ENCODE results near the gene ATP2A1. TPM values are rescaled to one million over a fixed set of nuclear protein-coding genes. Genes with fewer than 3 reads are reported as not detected.
A peak's percentile ranks its signal among the peaks of the same experiment; 100 is the strongest.
"Not testable (repeated sequence)": the region's sequence is repeated elsewhere in the genome, so short reads cannot be mapped to it uniquely, and the experiment has no call there.

ATP2A1 gene
- polyA plus RNA-seq, 4 donors: 3.0 to 5.0 (median 4.1) TPM

DNA sequence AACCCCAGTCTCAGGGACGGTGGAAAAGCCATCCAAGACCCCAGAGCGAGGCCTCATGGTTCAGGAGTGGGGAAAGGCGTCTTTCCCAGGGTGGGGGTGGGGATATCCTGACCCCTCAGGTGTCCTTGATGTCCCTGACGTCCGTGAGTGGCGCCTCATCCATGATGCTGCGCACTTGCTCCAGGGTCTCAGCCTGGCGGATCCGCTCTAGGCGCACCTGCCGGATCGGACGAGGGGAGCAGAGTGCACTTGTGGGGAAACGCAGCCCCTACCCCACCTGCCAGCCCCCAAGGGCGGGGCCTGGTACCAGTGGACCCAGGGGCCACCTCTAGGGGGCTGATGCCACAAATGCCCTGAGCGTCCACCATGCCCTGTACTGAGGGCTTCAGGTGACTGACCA, 26.5 kb downstream of the ATP2A1 start:
- no peak for DNase-seq (ENCODE audit: low read depth in 4 of 4, low spot score in 3 of 4)

GRCh38 chr16:28905229-28905754, 27.0 kb downstream of the ATP2A1 start:
- no peak for DNase-seq (ENCODE audit: low read depth in 4 of 4, low spot score in 3 of 4)

DNA sequence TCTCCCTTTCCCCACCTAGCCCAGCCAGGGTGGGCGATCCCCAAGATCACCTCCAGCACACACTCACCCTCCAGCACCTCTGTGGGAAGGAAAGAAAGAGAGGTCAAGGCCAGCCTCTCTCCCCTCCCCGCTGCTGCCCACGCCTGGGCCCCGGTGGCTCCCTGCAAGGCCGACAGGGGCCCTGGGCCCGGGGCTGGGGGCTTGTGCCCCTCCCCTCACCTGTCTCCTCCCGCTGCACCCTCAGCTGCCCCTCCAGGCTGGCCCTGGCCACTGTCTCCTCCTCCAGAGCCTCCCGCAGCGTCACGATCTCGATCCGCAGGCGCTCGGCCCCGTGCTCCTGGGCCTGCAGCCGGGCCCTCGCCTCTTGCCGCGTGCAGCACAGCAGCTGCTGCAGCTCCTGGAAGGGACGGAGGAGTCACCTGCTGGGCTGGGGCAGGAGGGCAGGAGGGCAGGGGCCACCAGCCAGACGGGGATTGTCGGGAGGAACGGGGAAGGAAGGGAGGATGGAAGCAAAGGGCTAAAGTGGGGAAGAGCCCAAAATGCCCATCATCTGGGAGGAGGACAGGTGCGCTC, 27.6 kb downstream of the ATP2A1 start:
- DNase-seq (ENCODE audit: low read depth in 4 of 4, low spot score in 3 of 4): no peak

- DNase-seq (ENCODE audit: low read depth in 4 of 4, low spot score in 3 of 4): no peak
Measured at GRCh38 chr16:28910086-28911031, 32.1 kb downstream of the ATP2A1 start.

DNA sequence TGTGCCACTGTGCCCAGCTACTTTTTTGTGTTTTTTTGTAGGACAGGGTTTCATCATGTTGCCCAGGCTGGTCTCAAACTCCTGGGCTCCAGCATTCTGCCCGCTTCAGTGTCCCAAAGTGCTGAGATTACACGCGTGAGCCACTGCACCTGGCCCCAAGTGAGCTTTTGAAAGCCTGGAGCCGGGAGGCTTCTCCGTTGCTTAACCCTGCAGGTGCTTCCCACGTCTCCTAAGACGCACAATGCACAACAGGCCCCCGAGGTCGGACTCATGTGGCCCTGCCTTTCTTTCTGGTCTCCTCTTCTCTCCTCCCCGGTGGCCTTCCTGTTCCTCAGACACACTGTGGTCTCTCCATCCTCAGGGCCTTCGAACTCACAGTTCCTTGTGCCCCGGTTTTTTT, 34.3 kb downstream of the ATP2A1 start:
- no peak for DNase-seq (ENCODE audit: low read depth in 4 of 4, low spot score in 3 of 4)

DNA sequence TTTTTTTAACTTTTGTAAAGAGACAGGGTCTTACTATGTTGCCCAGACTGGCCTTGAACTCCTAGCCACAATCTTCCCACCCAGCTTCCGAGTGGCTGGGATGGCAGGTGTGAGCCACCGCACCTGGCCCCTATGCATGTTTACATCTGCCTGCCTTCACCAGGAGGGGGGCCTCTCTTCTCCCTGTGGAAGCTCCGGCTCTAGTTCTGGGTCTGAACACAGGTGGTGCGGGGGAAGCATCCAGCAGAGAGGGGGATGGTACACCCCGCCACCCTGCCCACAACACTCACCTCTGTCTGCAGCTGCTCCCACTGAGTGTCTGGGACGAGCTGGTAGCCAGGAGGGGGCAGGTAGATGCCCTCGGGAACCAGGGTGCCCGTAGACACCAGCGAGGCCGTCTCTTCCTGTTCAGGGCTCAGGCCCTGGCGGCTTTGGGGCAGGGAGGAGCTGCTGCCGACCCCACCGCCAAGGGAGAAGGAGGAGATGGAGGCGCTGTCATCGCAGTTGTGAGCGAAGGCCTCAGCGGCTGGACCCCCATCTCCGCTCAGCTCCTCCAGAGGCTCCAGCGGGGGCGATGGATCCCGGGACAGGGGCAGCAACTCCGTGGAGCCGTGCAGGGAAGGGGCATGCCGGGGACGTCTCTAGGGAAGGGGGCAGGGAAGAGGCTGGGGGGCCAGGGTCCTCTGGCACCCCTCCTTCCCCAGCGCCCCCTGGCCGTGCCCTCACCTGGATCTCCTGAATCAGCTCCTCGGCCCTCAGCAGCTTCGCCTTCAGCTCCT, 35.8 kb downstream of the ATP2A1 start:
- no peak for DNase-seq (ENCODE audit: low read depth in 4 of 4, low spot score in 3 of 4)

GRCh38 chr16:28915181-28915580, 36.9 kb downstream of the ATP2A1 start:
- no peak for DNase-seq (ENCODE audit: low read depth in 4 of 4, low spot score in 3 of 4)

DNA sequence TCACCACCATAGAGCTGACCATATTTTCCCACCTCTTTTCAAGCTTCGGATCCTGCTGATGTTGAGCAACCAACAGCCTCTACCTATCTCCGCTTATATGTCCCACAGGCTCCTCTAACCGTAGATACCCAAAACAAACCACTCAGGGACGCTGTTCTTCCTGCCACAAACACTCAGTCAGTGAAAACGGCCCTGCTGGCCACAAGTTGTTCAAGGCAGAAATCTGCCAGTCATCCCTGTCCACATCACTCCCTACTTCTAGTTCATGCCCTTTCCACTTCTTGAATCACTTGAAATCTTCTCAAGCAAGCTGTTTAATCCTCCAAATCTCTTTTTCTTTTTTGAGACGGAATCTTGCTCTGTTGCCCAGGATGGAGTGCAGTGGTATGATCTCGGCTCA, 38.8 kb downstream of the ATP2A1 start:
- DNase-seq (ENCODE audit: low read depth in 4 of 4, low spot score in 3 of 4): no peak

DNA sequence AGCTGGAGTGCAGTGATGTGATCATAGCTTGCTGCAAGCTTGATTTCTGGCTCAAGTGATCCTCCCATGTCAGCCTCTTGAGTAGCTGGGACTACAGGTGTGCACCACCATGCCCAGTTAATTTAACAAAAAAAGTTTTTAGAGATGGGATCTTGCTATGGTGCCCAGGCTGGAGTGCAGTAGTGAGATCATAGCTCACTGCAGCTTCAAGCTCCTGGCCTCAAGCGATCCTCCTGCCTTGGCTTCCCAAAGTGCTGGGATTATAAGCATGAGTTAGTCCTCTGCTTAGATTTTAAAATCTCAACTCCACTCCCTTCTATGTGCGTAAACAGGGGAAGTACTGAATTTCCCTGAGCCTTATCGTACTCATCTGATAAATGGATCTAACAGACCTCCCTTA, 40.4 kb downstream of the ATP2A1 start:
- no peak for DNase-seq (ENCODE audit: low read depth in 4 of 4, low spot score in 3 of 4)

DNA sequence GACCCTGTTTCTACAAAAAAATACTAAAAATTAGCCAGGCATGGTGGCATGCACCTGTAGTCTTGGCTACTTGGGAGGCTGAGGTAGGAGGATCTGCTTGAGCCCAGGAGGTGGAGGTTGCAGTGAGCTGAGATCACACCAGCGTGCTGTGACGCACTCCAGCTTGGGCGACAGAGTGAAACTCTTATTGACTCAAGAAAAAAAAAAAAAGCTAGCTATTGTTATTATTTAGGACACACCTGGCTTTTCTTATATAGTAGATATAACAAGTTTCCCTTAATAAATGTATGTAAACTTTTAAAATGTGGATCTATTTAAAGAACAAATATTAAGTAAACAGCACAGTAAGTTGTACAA, 44.9 kb downstream of the ATP2A1 start:
- DNase-seq (ENCODE audit: low read depth in 4 of 4, low spot score in 3 of 4): no peak

- DNase-seq (ENCODE audit: low read depth in 4 of 4, low spot score in 3 of 4): no peak
Measured at GRCh38 chr16:28923652-28924398, 45.5 kb downstream of the ATP2A1 start.

- DNase-seq (ENCODE audit: low read depth in 4 of 4, low spot score in 3 of 4): no peak
Measured at GRCh38 chr16:28924399-28924761, 46.1 kb downstream of the ATP2A1 start.

- peak; percentile 80 to 91 (median 85) for DNase-seq (ENCODE audit: low read depth in 4 of 4, low spot score in 3 of 4)
Measured at GRCh38 chr16:28924762-28925385, 46.6 kb downstream of the ATP2A1 start, which contains the start of gene RABEP2. TSS of gene RABEP2 (minus strand) at chr16:28925238. CDS start at chr16:28925163, 75 bp downstream.

DNA sequence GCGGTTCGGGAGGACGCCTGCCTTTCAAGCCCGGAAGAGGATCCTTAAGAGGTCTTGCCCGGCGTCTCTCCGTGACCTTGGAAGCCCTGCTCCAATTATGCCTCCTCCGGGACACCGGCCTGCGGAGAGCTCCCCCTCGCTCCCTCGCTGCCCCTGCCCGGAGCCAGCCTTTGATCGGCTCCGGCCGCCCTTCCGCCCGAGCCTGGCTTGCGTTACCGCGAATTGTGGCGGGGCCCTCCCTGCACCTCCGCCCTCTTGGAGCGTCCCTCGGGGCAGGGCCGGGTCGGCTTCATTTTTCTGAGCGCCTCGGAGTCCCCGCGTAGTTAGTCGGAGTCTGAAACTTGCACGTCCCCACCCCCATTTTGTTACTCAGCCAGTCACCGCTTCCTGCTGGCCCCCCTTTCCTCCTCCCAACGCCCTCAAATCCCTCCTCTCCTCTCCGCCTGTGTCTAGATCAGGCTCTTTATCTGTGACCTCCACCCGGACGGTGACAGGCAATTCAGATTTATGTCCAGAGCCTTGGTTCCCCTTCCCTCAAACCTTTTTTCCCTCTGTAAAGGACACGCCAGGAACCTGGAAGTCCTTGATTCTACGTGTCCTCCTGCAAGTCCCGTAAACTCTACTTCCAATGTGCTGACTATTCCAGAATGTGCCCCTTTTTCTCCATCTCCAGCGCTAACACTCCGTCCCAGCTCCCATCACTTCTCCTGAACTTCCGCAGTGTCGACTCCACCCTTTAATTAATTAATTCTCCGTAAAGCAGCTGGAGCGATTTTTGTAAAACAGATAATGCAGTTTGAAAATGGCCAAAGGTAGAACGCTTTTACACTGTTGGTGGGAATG, 47.3 kb downstream of the ATP2A1 start:
- DNase-seq (ENCODE audit: low read depth in 4 of 4, low spot score in 3 of 4): peak; percentile 52 to 74 (median 72)

GRCh38 chr16:28926284-28926683, 48.0 kb downstream of the ATP2A1 start:
- not testable (repeated sequence) for DNase-seq (ENCODE audit: low read depth in 4 of 4, low spot score in 3 of 4)

- DNase-seq (ENCODE audit: low read depth in 4 of 4, low spot score in 3 of 4): no peak
Measured at GRCh38 chr16:28927815-28928214, 49.5 kb downstream of the ATP2A1 start.

GRCh38 chr16:28930203-28930602, 51.9 kb downstream of the ATP2A1 start:
- no peak for DNase-seq (ENCODE audit: low read depth in 4 of 4, low spot score in 3 of 4)

GRCh38 chr16:28930652-28931051, 52.4 kb downstream of the ATP2A1 start:
- DNase-seq (ENCODE audit: low read depth in 4 of 4, low spot score in 3 of 4): no peak

GRCh38 chr16:28931801-28932225, 53.5 kb downstream of the ATP2A1 start, which contains the start of gene CD19:
TSS of gene CD19 (plus strand) at chr16:28931971. CDS start at chr16:28932001, 30 bp downstream.
- no peak for DNase-seq (ENCODE audit: low read depth in 4 of 4, low spot score in 3 of 4)
